Gastrocnemius medialis (tissue), 4 donors: ENCODE data around the gene CAMK2N2. TPM values are rescaled to one million over a fixed set of nuclear protein-coding genes. Genes with fewer than 3 reads are reported as not detected.

Experiments
- ATAC-seq, 2 donors: fragments of 150-250 bp; one replicate each; pipeline ENCODE4 v1.9.1; 2016
- DNase-seq, 2 donors: peaks; one replicate each; pipeline ENCODE4 v3.0.0-alpha.2; 2019
- H3K27ac ChIP-seq, 4 donors: fragments of 200-600 bp; sonication (generic); 1 replicate in 1 of 4; 2 replicates in 3 of 4; pipeline ENCODE4 v1.5.1; 2016 to 2018; ENCODE audit warnings: mild to moderate bottlenecking in 2 of 4, moderate library complexity in 1 of 4
- H3K27me3 ChIP-seq, 3 donors: fragments of 200-600 bp; sonication (generic) in 2 of 3; 1 replicate in 1 of 3; 2 replicates in 2 of 3; pipeline versions ENCODE4 v1.5.1 to v1.6.0; 2016 to 2019; ENCODE audit warnings: mild to moderate bottlenecking in 1 of 3, moderate library complexity in 1 of 3
- H3K36me3 ChIP-seq, 2 donors: fragments of 200-600 bp; sonication (generic) in 1 of 2; one replicate each; pipeline ENCODE4 v1.5.1; 2017 to 2018
- H3K4me1 ChIP-seq, 2 donors: fragments of 200-600 bp; sonication (generic) in 1 of 2; one replicate each; pipeline ENCODE4 v1.5.1; 2016 to 2017; ENCODE audit warnings: mild to moderate bottlenecking in 2 of 2
- H3K4me3 ChIP-seq, 4 donors: fragments of 200-600 bp; sonication (generic) in 3 of 4; 1 replicate in 1 of 4; 2 replicates in 3 of 4; pipeline ENCODE4 v1.5.1; 2016 to 2019; ENCODE audit warnings: mild to moderate bottlenecking in 2 of 4
- H3K9me3 ChIP-seq, 3 donors: fragments of 200-600 bp; sonication (generic) in 2 of 3; 1 replicate in 1 of 3; 2 replicates in 2 of 3; pipeline ENCODE4 v1.5.1; 2016 to 2019
- POLR2A ChIP-seq, 2 donors: fragments of 450-650 bp; IDR thresholded peaks; one replicate each; pipeline ENCODE4 v1.6.1; 2017; ENCODE audit warnings: antibody characterized with exemption in 2 of 2, mild to moderate bottlenecking in 2 of 2, moderate library complexity in 2 of 2
- in situ Hi-C, 4 donors: fragments of 200-750 bp; cut with MboI; loops; one replicate each; pipeline versions ENCODE4 v1.15.0 to v1.8.0; 2017; ENCODE audit warnings: low sequenced_read_pairs in 4 of 4
- intact Hi-C: fragments of 100-400 bp; cut with DNase I; formaldehyde crosslinking; loops from one replicate; pipeline ENCODE4 v1.15.1; 2023; ENCODE audit warnings: low total_unique reads
- microRNA counts, 2 donors: library from miRNA; unstranded; fragments of <30 nt; microRNA quantifications; one replicate each; lab custom pipeline; 2016
- microRNA-seq, 2 donors: library from miRNA; unstranded; fragments of <30 nt; microRNA quantifications; one replicate each; pipeline ENCODE4, GENCODE V29; 2016; ENCODE audit warnings: borderline replicate concordance in 2 of 2
- total RNA-seq, 4 donors: library from RNA; depleted of rRNA; stranded (reverse); fragments of >200 nt; gene quantifications; one replicate each; pipeline versions ENCODE4 v1.1.0 to v1.2.3, GENCODE V29; 2016
- TF ChIP-seq, protein P1 (sequence below), 5 experiments: fragments of 450-650 bp in 3 of 5; fragments of 200-600 bp in 2 of 5; sonication (generic) in 2 of 5; IDR thresholded peaks in 4 of 5; conservative IDR thresholded peaks in 1 of 5; 1 replicate in 4 of 5; 2 replicates in 1 of 5; pipeline ENCODE4 v1.5.1; 2016 to 2019; ENCODE audit warnings: antibody characterized with exemption in 5 of 5, mild to moderate bottlenecking in 3 of 5, moderate library complexity in 3 of 5

Gene CAMK2N2
- total RNA-seq, 4 donors from 2014 or later: not detected

DNA sequence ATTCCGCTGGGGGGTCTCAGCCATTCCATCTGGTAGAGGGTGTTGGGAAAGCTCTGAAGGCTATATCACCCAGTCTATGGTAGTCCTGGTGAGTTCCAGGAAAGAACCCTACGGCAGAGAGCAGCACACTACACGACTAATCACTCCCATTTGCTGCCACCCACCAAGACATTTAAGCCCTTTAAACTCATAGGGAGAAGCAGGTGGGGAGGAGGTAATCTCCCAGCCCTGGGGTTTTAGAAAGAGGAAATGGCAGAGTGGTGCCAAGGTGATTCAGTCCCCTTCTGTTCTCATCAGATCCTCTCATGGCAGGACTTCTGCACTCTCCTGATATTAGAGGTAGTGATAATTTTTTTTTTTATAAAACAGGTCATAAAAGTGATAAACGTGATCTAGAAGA lies 42.5 kb downstream of the CAMK2N2 start:
- Histone ChIP-seq H3K9me3 (no peaks in the 10 kb centered on the region), H3K27me3 (peaks cover 0 to 7% (median 3%) of the 10 kb centered on the region in 3 donors), H3K4me3 (no peak overlapping the region), H3K4me1 (no peaks in the 10 kb centered on the region), H3K36me3 (no peaks in the 10 kb centered on the region), H3K27ac (no peak overlapping the region)
- ATAC-seq (no peak), DNase-seq (no peak)
- TF ChIP-seq, protein P1, sequence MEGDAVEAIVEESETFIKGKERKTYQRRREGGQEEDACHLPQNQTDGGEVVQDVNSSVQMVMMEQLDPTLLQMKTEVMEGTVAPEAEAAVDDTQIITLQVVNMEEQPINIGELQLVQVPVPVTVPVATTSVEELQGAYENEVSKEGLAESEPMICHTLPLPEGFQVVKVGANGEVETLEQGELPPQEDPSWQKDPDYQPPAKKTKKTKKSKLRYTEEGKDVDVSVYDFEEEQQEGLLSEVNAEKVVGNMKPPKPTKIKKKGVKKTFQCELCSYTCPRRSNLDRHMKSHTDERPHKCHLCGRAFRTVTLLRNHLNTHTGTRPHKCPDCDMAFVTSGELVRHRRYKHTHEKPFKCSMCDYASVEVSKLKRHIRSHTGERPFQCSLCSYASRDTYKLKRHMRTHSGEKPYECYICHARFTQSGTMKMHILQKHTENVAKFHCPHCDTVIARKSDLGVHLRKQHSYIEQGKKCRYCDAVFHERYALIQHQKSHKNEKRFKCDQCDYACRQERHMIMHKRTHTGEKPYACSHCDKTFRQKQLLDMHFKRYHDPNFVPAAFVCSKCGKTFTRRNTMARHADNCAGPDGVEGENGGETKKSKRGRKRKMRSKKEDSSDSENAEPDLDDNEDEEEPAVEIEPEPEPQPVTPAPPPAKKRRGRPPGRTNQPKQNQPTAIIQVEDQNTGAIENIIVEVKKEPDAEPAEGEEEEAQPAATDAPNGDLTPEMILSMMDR (IDR thresholded peaks at IDR 0.05 in 4 of 5, conservative IDR thresholded peaks at IDR 0.05 in 1 of 5): no peak
- intact Hi-C loops (no loop called here), in situ Hi-C loops (no loop called here)

DNA sequence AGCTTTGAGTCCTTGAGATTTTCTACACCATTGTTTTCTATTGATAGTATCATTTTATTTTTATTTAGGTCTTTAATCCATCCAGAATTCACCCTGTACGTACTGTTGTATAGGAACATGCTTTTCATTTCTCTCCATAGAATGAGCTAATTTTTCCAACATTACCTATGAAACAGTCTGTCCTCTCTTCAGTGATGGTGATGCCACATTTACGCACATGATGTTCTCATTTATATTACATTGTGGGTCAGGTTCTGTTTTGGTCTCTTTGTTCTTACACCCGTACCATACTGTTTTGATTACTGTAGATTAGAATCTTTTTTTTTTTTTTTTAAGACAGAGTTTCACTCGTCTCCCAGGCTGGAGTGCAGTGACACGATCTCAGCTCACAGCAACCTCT lies 49.6 kb downstream of the CAMK2N2 start:
- DNase-seq: no peak
- TF ChIP-seq, protein P1 (IDR thresholded peaks at IDR 0.05 in 4 of 5, conservative IDR thresholded peaks at IDR 0.05 in 1 of 5): no peak
- no peak for TF ChIP-seq POLR2A (IDR thresholded peaks at IDR 0.05)
- no peaks in the 10 kb centered on the region for H3K9me3 ChIP-seq
- H3K4me1 ChIP-seq: no peaks in the 10 kb centered on the region
- H3K27ac ChIP-seq: no peak overlapping the region
- in situ Hi-C loops: no loop called here
- ATAC-seq: no peak
- no peak overlapping the region for H3K4me3 ChIP-seq
- no peaks in the 10 kb centered on the region for H3K36me3 ChIP-seq
- intact Hi-C loops: no loop called here
- no peaks in the 10 kb centered on the region for H3K27me3 ChIP-seq

DNA sequence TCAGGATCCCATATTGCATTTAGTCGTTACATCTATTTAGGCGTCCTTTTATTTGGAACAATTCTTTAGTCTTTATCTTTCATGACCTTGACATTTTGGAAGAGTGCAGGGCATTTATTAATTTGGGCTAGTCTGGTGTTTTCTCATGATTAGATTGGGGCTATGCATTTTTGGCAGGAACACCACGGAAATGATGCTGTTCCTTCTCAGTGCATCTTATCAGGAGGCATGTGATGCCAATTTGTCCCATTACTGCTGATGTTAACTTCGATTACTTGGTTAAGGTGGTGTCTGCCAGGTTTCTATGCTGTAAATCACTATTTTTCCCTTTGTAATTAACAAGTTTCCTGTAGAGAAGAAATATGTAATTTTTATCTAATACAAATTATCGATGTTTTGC lies 50.1 kb downstream of the CAMK2N2 start:
- no peaks in the 10 kb centered on the region for H3K36me3 ChIP-seq
- H3K27ac ChIP-seq: no peak overlapping the region
- no peak for ATAC-seq
- in situ Hi-C loops (no loop called here), intact Hi-C loops (no loop called here)
- DNase-seq: no peak
- no peaks in the 10 kb centered on the region for H3K9me3 ChIP-seq
- no peak overlapping the region for H3K4me3 ChIP-seq
- H3K27me3 ChIP-seq: no peaks in the 10 kb centered on the region
- TF ChIP-seq POLR2A (IDR thresholded peaks at IDR 0.05): no peak
- TF ChIP-seq, protein P1 (IDR thresholded peaks at IDR 0.05 in 4 of 5, conservative IDR thresholded peaks at IDR 0.05 in 1 of 5): no peak
- H3K4me1 ChIP-seq: no peaks in the 10 kb centered on the region

MicroRNAs encoded within 50 kb of the gene (microRNA counts, 767-probe panel; counts per million panel counts)
- 356 to 448 counts per million in 2 donors for microRNA hsa-miR-1224-3p (lab: Ali Mortazavi, UCI)
- 356 to 448 counts per million in 2 donors for microRNA hsa-miR-1224-5p (lab: Ali Mortazavi, UCI)

Small RNA genes within 50 kb of the gene (microRNA-seq; reads per million reads assigned to microRNA genes)
- gene MIR1224: 1.2 to 1.7 reads per million in 2 donors

Other genes starting within 250 kb of the CAMK2N2 start
- 10 to 100 TPM; 20.4 to 52.2 (median 39.5) TPM for gene ABCC5, start 243.7 kb downstream of the CAMK2N2 start, total RNA-seq
- not detected for gene HTR3D, start 229.8 kb downstream of the CAMK2N2 start, total RNA-seq
- not detected for gene HTR3C, start 208.5 kb downstream of the CAMK2N2 start, total RNA-seq
- gene HTR3E, start 164.5 kb downstream of the CAMK2N2 start, total RNA-seq: not detected
- gene EIF2B5, start 126.2 kb downstream of the CAMK2N2 start, total RNA-seq: 10 to 100 TPM; 42.6 to 56.8 (median 53.4) TPM
- gene DVL3, start 106.2 kb downstream of the CAMK2N2 start, total RNA-seq: 10 to 100 TPM; 36.5 to 58.1 (median 48.0) TPM
- gene AP2M1, start 86.7 kb downstream of the CAMK2N2 start, total RNA-seq: 100 to 1,000 TPM; 110 to 132 (median 117) TPM
- gene ABCF3, start 75.4 kb downstream of the CAMK2N2 start, total RNA-seq: 10 to 100 TPM; 52.6 to 96.4 (median 63.2) TPM
- not detected for gene VWA5B2, start 32.0 kb downstream of the CAMK2N2 start, total RNA-seq
- gene ALG3, start 12.6 kb downstream of the CAMK2N2 start, total RNA-seq: 10 to 100 TPM; 35.0 to 58.1 (median 50.1) TPM
- 10 to 100 TPM in 2 of 4 donors, 1 to 10 TPM in 2; 5.7 to 14.6 (median 8.5) TPM for gene EEF1AKMT4, start 11.9 kb downstream of the CAMK2N2 start, total RNA-seq
- not detected for gene ECE2, start 14.5 kb upstream of the CAMK2N2 start, total RNA-seq
- 100 to 1,000 TPM; 560 to 831 (median 720) TPM for gene PSMD2, start 37.7 kb upstream of the CAMK2N2 start, total RNA-seq
- 100 to 1,000 TPM; 474 to 863 (median 735) TPM for gene EIF4G1, start 53.1 kb upstream of the CAMK2N2 start, total RNA-seq
- gene FAM131A, start 76.0 kb upstream of the CAMK2N2 start, total RNA-seq: 10 to 100 TPM; 14.7 to 27.1 (median 18.8) TPM
- gene CLCN2, start 100.1 kb upstream of the CAMK2N2 start, total RNA-seq: 1 to 10 TPM in 2 of 4 donors, under 1 TPM in 2; 0.62 to 1.2 (median 0.92) TPM
- gene POLR2H, start 100.2 kb upstream of the CAMK2N2 start, total RNA-seq: 10 to 100 TPM; 45.5 to 87.7 (median 53.0) TPM
- gene THPO, start 116.7 kb upstream of the CAMK2N2 start, total RNA-seq: 1 to 10 TPM in 1 of 4 donors, under 1 TPM in 2, not detected in 1; 0.36 to 2.5 (median 0.69) TPM
- 1 to 10 TPM; 2.6 to 5.7 (median 3.4) TPM for gene CHRD, start 118.5 kb upstream of the CAMK2N2 start, total RNA-seq